ENCODE measurements around the gene LGALS8. TPM values are rescaled to one million over a fixed set of nuclear protein-coding genes. Genes with fewer than 3 reads are reported as not detected.
A peak's percentile ranks its signal among the peaks of the same experiment; 100 is the strongest.

Gene LGALS8
- total RNA-seq, 1 donor from 2014 or later = 79.0 TPM

DNA sequence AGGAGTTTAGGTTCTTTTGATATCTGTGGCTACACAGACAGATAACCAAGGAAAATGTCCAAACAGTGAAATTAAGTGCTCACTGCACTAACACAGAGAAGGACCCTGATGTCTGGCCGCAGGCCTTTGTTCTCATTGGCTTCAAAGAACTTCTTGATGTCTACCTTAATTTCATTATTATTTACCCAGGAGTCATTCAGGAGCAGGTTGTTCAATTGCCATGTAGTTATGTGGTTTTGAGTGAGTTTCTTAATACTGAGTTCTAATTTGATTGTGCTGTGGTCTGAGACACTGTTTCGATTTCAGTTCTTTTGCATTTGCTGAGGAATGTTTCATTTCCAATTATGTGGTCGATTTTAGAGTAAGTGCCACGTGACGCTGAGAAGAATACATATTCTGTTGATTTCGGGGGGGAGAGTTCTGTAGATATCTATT is 15.2 kb upstream of the LGALS8 start:
- DNase-seq (ENCODE audit: extremely low read depth, low read depth, low spot score) = no peak

GRCh38 chr1:236509203-236509602 is 14.6 kb upstream of the LGALS8 start:
- DNase-seq (ENCODE audit: extremely low read depth, low read depth, low spot score) = no peak

DNA sequence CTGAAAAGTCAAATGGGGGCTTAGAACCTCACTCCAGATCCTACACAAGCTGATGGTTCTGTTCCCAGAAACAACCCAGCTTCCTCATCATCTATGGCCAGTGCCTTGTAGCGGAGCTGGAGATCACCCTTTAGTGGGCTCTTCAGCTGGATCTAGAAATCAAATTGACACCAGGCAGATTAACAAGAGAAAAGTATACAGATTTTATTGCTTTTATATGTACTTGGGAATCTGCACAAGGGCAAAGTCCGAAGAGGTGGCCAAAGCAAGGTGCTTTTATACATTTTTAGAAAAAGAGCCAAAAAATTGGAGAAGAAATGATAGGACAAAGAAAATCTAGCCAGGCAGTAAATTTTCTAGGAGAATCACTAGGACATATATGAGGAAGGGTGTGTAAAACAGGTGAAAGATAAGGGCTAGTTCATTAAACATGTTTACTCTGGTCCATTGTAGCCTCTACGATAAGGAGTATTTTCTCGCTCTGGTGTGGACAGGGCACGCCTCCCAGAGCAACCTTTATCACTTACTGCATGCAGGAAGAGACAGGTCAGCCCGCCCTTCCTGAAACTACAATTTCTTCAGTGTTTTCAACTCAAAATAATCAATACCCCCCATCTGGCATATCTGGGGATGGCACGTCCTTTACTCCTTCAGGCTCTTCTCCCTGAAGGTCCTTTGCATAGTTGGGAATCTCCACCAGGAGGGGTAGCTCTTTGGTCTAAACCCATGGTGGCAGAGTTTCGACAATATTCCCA is 14.0 kb upstream of the LGALS8 start:
- DNase-seq (ENCODE audit: extremely low read depth, low read depth, low spot score) = no peak

GRCh38 chr1:236511735-236512418 is 11.9 kb upstream of the LGALS8 start:
- DNase-seq (ENCODE audit: extremely low read depth, low read depth, low spot score) = no peak

GRCh38 chr1:236514703-236515442 is 8.9 kb upstream of the LGALS8 start:
- DNase-seq (ENCODE audit: extremely low read depth, low read depth, low spot score) = no peak

- no peak for DNase-seq (ENCODE audit: extremely low read depth, low read depth, low spot score)
Observed at GRCh38 chr1:236515443-236515958, 8.3 kb upstream of the LGALS8 start.

- no peak for DNase-seq (ENCODE audit: extremely low read depth, low read depth, low spot score)
Observed at GRCh38 chr1:236516929-236517704, 6.7 kb upstream of the LGALS8 start.

DNA sequence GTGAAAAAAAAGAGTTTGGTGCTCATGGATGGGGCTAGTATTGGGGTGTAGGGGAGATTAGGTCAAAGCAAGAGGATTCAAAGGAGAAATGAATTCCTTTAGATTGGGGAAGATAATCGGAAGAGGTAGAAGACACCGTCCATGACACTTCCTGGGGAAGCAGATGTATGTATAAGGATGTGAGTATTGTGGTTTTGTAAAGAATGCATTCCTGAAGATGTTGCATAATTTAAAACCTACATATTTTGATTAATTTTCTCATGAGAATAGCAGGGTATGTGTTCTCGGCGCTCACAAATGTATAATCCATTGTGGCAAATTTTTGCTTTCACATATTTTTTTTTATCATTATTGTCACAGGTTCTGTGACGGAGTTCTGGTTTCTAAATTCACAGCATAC is 5.5 kb upstream of the LGALS8 start:
- DNase-seq (ENCODE audit: extremely low read depth, low read depth, low spot score) = no peak

DNA sequence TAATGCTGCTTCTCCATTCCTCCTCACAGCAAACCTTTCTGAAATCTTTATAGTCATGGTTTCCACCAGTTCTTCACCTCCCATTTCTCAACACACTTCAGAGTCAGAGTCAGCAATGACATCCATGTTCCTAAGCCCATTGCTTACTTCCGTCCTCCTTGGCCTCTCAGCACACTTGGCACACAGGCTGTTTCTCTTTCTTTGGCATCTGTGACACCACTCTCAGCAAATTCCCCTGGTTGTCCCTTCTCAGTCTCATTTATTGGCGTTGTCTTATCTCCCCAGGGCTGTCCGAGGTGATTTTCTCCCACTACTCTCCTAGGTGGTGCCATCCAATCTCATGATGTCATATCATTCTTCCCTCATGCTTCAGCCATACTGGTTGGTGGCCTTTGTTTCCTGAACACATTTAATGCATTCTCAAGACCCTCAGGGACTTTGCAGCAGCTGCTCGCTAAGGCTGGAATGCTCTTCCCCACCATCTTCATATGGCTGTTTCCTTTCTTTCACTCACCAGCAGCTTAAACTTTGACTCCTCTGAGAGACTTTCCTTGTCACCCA is 3.3 kb upstream of the LGALS8 start:
- DNase-seq (ENCODE audit: extremely low read depth, low read depth, low spot score) = no peak

DNA sequence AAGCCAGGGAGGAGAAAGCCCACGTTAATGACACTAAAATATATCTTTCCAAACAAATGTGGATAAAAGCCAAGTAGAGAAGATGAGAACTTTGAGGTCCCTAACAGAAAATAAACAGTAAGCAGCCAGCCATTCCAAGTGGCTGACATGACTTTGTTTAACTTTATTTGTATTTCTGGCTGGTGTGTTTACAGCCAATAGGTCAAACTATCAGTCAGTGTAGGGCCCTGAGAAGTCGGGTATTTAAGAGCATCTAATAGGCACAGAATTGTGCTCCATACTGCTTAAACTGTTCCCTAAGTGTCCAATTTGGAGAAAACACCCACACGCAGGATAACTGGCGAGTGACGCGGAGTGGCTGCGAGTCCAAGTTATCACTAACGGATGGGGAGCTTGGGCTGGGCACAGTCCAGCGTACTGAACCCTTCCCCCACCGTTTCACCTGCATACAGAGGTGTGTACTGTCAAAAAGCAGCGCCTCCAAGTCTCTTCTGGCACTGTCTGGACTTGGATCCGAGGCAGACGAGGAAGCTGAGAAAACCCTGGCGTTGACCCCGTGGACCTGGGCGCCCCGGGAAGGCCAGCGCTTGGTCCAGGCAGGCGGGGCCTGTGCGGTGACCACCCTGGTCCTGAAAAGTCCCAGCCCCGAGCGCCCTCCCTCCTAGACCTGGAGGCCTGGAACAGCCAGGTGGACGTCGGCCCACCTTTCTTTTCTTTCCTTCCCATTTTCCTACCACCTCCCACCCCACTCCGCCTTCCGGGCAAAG is 662 bp upstream of the LGALS8 start:
- no peak for DNase-seq (ENCODE audit: extremely low read depth, low read depth, low spot score)

DNA sequence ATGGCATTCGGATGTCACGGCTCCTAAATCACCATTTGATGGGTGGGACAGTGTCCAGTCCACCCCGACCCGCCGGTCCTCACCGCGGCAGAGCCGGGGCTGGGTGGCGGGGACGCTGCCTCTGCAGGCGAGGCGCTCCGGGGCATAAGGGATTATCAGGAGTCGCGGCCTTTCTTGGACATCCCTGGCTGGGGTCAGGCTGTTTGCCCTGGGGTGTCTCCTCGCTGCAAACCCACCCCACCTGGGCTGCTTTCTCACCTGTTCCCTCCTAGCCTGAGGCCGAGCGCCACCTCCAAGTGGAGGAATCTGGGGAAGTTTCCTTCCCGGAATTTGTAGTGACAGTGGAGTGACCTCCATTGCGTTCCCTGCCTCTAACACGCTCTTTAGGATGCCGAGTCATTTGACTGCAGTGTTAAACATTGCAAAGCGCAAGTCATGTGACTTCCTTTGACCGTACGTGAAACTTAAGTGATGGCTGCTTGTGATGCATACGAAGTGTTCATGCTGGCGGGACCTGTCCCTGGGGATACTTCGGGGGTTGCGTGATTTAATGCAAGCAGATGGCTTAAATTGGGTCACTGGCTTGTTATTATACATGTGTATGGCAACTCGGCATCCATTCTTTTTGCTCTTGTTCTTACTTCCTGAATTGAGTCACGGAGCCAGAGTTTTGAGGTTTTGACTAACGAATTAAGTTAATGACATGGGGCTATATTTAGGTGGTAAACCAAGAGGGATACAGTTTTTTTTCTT is 536 bp downstream of the LGALS8 start:
- DNase-seq (ENCODE audit: extremely low read depth, low read depth, low spot score) = peak; percentile 45

GRCh38 chr1:236524895-236525184 is 1.1 kb downstream of the LGALS8 start:
- DNase-seq (ENCODE audit: extremely low read depth, low read depth, low spot score) = no peak

- no peak for DNase-seq (ENCODE audit: extremely low read depth, low read depth, low spot score)
Observed at GRCh38 chr1:236526079-236526478, 2.3 kb downstream of the LGALS8 start.

DNA sequence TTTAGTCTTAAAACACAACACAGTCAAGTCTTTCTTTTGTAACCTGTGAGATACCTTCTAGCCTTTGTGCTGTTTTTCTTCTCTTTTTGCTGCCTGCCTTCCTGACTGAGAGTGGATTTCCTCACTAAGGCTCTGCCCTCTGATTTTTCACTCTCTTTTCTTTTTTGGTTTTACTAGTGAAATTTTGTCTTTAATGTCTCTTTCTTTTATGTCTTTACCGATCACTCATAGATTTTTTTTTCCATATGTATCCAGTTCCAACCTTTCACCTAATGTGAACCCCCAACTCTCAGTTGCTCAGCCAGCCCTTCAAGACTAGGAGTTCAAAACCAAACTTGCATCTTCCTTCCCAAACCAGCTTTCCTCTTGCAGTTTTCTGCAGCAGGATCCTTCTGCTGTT is 6.5 kb downstream of the LGALS8 start:
- no peak for DNase-seq (ENCODE audit: extremely low read depth, low read depth, low spot score)

GRCh38 chr1:236530959-236531358 is 7.2 kb downstream of the LGALS8 start:
- no peak for DNase-seq (ENCODE audit: extremely low read depth, low read depth, low spot score)

DNA sequence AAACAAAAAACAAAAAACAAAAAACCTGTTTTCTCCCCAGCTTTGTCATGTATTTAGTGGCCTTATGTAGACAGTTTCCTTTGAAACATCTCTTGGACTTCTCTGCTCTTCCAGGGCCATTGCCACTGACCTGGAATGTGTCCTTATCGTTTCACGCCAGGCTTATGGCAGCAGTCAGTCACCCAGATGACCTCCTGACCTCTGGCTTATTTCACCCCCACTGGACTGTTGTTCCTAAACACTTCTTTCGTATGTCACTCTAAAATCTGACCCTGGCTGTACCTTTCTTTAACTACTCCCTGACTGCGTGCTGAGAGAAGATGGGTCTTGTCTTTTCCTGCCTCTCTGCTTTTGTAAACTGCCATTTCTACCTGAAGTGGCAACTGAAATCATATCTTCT is 9.1 kb downstream of the LGALS8 start:
- DNase-seq (ENCODE audit: extremely low read depth, low read depth, low spot score) = no peak

DNA sequence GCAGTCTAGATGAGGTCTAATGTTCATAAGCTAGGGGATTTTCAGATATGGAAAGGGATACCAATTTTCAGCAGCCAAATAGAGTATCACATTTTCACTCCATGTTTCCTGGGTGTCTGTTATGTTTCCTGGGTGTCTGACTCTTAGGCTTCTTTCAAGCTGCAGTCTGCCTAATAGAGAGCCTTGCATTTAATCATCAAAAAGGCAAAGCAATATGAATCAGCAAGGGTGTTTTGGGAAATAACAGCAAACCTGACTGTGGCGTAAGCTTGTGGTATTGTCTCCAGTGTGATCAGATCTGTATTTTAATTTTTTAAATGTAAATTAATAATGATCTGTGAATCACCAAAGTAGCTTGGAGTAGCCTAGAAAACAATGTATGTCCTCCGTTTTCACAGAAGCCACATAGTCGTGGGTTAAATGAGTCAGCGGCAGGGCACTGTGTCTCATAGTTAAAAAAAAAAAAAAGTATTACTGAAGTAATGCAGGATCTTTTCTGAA is 10.4 kb downstream of the LGALS8 start:
- DNase-seq (ENCODE audit: extremely low read depth, low read depth, low spot score) = peak; percentile 16

- DNase-seq (ENCODE audit: extremely low read depth, low read depth, low spot score) = no peak
Observed at GRCh38 chr1:236535190-236535589, 11.4 kb downstream of the LGALS8 start.

DNA sequence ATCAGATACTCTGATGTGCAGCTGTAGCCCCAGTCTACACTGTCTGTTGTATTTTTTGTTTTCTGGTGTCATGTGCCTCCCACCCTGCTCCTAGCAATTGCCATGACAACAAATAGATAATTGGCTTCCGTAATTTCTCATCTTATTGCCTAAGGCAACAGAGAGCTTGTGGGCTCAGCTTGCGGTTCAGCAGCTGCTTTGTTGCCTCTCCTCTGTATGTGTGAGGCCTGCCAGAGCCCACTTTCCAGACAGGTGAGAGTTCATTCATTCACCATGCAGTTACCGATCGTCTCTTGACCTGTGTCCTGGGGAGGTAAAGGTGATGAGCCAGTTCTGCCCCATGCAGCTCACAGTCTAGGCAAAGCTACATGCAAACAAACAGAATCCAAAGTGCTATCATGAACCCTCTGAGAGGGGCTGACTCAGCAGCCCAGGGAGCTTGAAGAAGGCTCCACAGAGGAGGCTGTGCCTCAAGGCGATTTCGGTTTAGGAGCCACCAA is 11.9 kb downstream of the LGALS8 start:
- DNase-seq (ENCODE audit: extremely low read depth, low read depth, low spot score) = no peak
